Astrocyte of the spinal cord (primary cell): ENCODE results near the gene KATNB1.
"Not testable (repeated sequence)": the region's sequence is repeated elsewhere in the genome, so short reads cannot be mapped to it uniquely, and the experiment has no call there.

Experiments
- DNase-seq: peaks from one replicate; pipeline ENCODE4 v3.0.0; 2011; ENCODE audit warnings: low read depth, low spot score
- H3K4me3 ChIP-seq: 2 replicates; pipeline ENCODE4 v1.5.1; 2011; ENCODE audit warnings: low read depth, mild to moderate bottlenecking, low read length, moderate library complexity
- CTCF ChIP-seq: IDR thresholded peaks from 2 replicates; pipeline ENCODE4 v1.5.1; 2012; ENCODE audit warnings: low read depth, mild to moderate bottlenecking, low read length, inconsistent platforms
- in situ Hi-C: cut with HindIII; loops from 2 replicates; pipeline ENCODE4 v1.10.0; 2017; ENCODE audit warnings: low sequenced_read_pairs

KATNB1 gene

GRCh38 chr16:57741660-57742191 lies 6.2 kb downstream of the KATNB1 start:
- DNase-seq: no peak
- H3K4me3 ChIP-seq: no peak overlapping the region
- in situ Hi-C loops: no loop called here
- no peak for TF ChIP-seq CTCF

GRCh38 chr16:57742543-57742942 lies 7.0 kb downstream of the KATNB1 start:
- no peak for DNase-seq
- H3K4me3 ChIP-seq: no peak overlapping the region
- no peak for TF ChIP-seq CTCF
- in situ Hi-C loops: no loop called here

- H3K4me3 ChIP-seq: no peak overlapping the region
- TF ChIP-seq CTCF: no peak
- in situ Hi-C loops: no loop called here
- no peak for DNase-seq
These were observed 7.9 kb downstream of the KATNB1 start for GRCh38 chr16:57743458-57743857.

GRCh38 chr16:57743886-57744641 lies 8.5 kb downstream of the KATNB1 start:
- in situ Hi-C loops: no loop called here
- DNase-seq: no peak
- no peak for TF ChIP-seq CTCF
- no peak overlapping the region for H3K4me3 ChIP-seq

GRCh38 chr16:57744642-57744903 lies 9.0 kb downstream of the KATNB1 start:
- no peak for DNase-seq
- in situ Hi-C loops: no loop called here
- TF ChIP-seq CTCF: no peak
- H3K4me3 ChIP-seq: no peak overlapping the region

- TF ChIP-seq CTCF: no peak
- no peak for DNase-seq
- in situ Hi-C loops: no loop called here
- H3K4me3 ChIP-seq: no peak overlapping the region
These were observed 10.2 kb downstream of the KATNB1 start for GRCh38 chr16:57745768-57746167.

- DNase-seq, H3K4me3 ChIP-seq, in situ Hi-C loops: not testable (repeated sequence)
These were observed 10.7 kb downstream of the KATNB1 start for GRCh38 chr16:57746316-57746715.
